GM21723 (cell line): Measurements from ENCODE around the gene PTPRT.

Experiments used
- ATAC-seq: cut with Tn5 transposase; IDR thresholded peaks from one replicate; pipeline ENCODE4 v1.9.1; 2021; ENCODE audit warnings: mild to moderate bottlenecking, moderate library complexity; ENCODE audit not compliant: unreplicated experiment

Gene PTPRT

DNA sequence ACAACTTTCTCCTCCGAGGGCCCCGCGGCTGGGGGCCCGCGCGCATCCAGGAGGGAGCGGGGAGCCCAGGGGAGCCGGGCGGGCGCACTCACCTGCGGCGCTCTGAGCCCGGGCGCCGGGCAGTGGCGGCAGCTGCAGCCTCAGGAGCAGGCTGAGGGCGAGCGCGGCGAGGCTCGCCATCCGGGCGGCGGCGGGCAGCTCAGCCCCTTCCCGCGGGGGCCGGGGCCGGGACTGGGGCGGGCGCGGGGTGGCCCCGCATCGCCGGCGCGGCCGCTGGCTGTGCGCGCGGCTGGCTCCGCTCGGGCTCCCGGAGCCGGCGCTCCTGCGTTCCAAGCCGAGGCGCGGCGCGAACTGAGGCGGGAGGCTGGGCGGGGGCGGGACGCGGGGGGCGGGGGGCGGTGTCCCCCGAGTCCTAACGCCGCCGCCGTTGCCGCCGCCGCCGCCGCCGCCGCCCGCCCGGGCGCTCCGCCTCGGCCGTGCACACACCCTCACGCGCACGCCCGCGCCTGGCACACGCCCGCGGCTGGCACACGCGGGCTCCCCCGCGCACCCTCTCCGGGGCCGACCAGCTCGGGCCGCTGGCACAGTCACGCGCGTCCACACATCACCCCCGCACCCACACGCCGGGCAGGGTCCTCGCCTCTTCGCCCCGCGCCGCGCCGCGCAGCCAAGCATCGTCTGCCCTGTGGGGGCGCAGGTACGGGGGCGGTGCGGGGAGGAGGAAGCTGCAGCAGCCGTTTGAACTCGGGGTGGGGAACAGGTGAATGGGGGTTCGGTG, at the start of gene PTPRT:
PTPRT (minus strand) TSS at position 353 of the 778 bp plus-strand sequence; CDS start at position 180, 173 bp downstream.
- ATAC-seq = no peak

DNA sequence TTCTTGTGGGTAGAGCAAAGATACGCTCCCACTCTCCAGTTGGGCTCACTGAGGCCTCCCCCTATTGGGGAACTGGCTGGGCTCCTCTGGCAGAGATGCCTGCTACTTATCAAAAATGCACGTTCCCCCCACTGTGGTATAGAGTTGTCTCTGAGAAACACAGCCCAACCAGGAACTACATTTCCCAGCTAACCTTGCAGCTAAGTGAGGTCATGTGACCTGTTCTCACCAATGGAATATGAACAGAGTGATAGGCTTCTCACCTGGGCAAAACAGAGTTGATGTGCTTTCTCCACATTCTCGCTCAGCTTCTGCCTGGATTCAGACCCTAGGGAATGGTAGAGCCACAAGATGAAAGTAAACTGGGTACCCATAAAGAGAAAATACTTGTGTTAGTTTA, 49.1 kb upstream of the PTPRT start:
- ATAC-seq = no peak

DNA sequence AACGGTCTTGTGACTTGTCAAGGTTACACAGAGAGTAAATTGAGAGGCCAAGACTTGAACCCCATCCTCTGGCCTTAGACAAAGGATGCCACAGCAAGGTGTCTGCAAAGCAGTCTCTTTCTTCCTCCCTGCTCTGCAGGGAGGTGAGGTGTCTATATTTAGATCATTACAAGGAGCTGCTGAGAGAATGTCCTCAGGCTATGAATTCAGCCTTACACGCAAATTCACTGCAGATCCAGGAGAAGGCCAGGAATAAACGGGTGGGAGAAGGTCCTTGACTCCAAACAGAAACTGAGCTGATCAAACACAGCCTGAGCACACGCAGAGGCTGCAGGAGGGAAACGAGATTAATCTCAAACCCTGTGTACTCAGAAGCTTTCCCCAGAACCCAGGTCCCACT, 48.6 kb upstream of the PTPRT start:
- ATAC-seq = no peak

DNA sequence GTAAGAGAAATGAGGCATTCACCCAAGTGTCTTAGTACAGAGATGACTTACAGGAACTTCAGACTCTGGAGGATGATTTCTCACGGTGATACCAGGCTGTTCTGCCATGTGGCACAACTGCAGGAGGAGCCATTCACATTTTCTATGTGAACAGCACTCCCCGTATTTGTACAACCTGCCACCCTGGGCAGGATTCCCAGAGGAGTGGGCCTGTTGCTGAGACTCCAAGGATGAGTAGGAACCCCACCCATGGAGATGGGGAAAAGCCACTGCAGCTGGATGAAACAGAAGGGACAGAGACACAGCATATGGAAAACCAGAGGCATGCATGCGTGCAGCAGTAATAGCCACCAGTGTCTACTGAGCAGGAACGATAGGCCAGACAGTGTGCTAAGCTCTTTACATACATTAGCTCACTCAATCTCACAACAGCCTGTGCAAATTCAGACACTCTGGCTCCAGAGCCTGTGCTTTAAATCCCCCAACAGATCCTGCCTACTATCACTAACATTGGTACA, 48.0 kb upstream of the PTPRT start:
- ATAC-seq = no peak

DNA sequence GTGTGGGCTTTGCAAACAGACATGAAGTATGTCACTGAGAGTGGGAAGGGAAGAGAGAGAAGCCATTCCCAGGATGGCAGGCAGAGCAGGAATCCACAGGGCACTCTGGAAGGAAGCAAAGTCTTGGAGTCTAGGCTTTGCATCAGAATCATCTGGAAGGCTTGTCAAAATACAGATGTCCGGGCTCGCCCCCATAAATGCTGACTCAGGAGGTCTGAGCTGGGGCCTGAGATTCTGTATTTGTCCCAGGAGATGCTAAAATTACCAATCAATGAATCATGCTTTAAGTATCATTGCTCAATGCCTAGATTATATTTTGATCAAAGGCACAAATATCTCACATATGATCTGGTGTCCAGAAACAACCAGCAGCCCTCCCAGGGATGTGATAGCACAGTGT, 46.3 kb upstream of the PTPRT start:
- no peak for ATAC-seq

DNA sequence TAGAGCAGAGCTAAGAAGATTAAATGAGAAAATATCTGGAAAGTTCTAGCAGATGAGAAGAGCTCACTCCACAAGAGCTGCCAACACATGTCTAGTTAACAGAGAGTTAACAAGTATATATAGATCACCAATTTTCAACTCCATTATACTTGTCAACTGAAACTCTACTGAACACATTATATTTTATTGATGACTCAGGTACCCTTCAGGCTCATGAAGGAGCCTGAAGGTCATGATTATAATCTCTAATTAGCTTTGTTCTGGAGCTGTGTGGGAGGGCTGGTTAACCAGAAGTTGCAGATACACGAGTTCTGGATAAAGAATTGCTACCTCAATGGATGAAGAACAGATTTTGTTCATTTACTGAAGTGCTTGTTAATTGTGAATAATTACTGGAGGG, 42.1 kb upstream of the PTPRT start:
- ATAC-seq = no peak

DNA sequence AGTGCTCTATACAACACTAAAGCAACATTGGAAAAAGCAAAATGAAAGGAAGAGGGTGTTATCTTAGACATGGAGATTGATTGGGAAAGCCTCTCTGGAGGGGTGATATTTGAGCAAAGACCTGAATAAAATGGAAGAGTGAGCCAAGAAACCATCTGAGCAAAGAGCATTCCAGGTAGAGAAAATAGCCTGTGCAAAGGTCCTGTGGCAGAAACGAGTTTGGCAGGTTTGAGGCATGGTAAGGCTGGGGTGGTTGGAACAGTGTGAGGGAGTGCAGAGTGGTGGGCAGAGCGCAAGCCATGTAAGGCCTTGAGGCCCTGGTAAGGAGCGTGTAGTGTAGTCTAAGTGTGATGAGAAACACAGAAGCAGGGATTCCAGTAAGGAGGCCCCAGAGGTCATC, 40.0 kb upstream of the PTPRT start:
- no peak for ATAC-seq

DNA sequence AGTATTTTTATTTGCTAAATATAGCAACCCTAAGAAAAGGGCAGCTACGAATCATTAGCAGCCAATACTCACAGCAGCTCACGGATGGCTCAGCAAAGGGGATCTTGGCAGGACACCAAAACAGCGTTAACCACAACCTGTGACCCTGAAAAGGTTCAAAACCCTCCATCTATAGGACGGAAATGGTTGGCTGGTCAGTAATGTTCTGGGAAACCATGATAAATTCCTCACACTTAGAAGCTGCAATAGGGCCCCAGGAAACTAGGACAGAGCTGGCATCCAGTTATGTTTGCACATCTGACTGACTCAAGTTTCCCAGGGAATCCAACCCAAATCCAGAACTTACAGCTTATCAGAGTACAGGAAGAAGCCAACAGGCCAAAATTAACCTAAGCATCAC, 30.9 kb upstream of the PTPRT start:
- ATAC-seq = no peak

DNA sequence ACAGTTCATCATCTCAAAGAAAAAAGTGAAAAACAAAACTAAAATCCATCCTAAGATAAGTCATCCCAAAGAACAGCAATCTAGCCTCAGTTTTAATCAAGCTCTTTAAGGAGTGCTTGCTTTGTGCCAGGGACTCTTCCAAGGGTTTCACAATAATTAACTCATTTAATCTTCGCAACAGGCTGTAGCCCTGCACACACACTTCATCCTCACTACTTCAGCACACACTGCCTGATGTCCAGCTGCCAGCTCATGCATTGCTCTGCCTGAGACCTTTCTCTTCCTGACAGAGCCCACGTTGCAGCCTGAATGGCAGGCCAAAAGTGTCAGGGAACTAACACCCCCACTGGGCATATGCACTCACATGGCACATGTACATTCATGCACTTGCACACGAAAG, 21.2 kb upstream of the PTPRT start:
- ATAC-seq = no peak

DNA sequence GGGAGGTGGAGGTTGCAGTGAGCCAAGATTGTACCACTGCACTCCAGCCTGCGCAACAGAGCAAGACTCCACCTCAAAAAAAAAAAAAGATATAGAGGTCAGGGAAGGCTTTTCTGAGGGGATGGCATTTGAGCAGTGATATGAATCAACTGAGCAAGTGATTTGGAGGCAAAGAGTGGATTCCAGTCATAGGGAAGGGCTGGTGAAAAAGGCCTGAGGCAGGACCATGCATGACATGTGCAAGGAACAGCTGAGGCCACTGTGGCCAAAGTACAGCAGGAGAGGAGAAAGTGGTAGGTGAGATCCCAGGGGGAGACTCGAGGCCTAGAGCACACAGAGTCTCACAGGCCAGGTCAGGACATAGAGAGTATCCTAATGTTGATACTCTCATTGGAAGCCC, 20.1 kb upstream of the PTPRT start:
- ATAC-seq = no peak

DNA sequence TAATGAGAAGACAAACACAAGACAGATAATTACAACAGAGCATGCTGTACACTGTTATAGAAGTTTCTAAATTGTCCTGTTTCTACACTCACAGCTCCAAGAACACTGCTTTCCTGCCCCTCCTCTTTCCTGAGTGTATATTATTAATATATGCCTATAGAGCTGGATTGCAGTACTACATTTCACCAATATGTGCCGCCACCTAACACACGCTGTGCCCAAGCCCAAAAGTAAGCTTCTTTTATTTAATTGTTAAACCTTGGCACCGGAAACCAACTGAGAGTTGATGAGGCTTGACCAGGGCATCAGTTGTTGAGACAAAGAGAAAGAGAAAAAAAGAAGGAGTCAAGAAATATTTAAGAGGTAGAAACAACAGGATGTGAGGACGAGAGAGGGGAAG, 16.0 kb upstream of the PTPRT start:
- no peak for ATAC-seq

DNA sequence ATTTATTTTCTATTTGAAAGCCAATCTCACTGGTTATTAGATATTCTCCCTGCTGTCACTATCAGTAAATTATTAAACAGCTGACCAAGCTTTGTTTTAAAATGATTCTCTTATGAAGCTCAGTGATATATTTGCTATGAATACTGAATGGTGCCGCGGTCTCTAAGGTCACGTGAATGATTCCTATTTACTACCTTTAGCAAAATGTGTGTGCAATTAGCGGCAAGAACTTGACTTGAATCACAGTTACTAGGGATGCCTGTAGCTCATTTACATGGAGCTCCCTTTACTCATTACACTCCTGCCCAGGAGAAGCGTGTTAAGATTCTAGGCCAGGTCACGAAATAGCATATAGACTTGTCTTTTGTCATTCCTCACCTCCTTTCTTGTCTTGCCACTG, 12.4 kb upstream of the PTPRT start:
- no peak for ATAC-seq

DNA sequence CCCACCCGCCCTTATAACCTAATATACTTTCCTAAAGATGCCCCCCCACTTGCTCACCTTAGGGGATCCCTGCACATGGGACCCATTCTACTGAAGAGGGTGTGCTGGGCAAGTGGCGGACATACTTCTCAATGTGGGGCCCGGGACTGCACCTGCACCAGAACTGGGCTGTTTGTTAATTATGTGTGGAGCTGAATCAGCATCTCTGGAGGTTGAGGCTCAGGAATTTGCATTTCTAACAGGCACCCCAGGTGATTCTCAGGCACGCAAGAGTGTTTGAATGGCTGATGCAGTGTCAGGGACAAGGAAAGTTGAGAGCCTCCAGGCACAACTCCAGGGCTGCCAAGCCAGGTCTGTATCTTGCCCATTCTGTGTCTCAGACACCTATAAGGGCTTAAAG, 8.9 kb upstream of the PTPRT start:
- no peak for ATAC-seq

DNA sequence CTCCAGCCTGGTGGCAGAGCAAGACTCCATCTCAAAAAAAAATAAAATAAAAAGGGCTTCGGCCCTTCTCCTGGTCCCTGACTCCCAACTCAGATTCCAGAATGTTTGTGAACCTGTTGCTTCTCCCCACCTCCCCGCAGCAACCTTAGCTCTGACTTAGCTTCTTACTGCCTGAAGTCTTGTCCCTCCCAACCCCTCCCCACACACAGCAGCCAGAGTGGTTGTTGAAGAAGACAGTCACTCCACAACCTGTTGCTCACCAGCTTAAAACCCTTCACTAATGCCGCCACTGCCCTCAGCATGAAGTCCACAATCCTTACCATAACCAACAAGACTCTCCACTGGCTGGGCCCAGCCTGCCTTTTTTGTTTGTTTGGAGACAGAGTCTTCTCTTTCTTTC, 6.5 kb upstream of the PTPRT start:
- ATAC-seq = no peak

DNA sequence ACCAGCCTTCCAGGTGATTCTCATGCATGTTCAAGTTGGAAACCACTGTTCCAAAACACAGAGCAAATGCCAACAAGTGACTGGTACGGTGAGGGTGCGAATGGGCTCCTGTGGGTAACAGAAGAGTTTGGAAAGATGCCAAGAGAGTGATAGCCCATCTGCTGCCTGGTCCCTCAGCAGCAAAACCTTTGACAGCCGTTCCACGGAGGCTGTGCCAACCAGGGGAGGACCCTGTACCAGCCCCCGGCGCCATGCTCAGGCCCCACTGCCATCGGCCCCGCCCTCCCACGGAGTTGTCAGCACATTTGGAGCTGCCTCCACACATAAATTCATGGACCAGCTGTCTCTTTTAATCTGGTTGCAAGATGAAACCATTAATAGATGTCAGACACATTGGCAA, 4.4 kb upstream of the PTPRT start:
- ATAC-seq = no peak

DNA sequence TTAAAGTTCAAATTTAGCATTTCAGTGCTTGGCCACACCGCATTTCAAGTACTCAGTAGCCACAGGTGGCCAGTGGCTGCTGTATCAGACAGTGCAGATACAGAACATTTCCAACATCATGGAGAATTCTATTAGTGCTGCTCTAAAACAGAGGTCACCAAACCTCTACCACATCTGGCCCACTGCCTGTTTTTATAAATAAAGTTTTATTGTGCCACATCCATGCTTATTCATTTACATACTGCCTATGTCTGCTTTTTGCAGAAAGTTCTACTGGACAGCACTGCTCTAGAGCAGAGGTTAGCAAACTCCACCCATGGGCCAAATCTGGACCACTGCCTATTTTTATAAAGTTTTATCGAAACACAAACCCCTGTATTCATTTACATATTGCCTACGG, 3.7 kb upstream of the PTPRT start:
- ATAC-seq = no peak

DNA sequence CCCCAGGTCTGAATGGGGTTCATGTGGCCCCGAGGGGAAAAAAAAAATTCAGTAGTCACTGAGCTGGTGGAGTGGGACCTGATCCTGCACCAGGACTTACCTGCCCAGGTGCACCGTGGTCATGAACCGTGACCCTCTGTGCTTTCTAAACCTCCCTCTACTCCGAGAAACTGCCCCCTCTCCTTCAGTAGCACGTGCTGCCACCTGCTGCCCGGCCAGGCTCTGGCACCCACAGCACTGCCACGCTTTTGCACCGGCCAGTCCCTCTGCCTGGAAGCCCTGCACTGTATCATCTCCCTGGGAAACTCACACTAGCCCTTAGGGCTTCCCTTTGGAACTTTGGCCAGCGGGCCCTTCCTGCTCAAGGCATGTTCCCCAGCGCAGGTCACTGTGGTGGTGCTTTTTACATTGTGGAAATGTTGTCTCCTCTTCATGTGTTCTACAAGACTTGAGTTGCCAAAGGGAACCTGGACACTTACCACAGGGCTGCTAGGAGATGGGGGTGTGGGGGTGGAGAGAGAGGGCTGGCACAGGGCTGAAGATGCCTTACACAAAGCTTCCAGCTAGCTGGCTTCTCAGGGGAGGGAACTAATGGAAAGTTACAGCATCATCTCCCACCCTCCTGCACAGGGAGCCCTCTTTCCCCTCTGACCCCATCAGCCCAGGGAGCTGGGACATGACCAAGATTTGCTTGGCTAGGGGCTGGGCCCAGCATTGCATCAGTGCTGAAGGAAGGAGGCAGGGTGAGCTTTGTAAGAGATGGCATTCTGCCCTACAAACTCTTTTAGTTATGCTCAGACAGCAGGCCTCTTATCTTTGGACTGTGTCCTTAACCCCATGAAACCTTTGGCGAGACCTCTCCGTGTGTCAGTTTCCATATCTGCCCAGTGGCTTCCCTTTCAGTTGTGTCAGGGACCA, 2.5 kb upstream of the PTPRT start:
- ATAC-seq = no peak

DNA sequence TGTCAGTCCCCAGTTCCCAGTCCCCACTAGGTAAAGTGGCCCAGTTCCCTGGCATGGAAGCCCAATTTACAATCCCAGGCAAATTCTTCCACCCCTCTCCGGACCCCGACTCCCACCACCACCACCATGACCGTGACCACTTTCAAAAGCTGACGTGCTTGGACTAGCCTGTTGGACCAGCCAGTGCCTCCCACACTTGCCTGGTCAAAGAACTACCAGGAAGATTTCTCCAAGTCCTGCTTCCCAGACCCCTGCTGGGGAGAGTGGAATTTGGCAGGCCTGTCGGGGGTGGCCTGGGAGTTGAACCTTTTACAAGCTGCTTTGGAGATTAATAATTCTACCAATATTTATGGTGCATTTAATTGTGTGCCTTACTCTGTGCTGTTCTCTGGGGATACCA, 1.4 kb upstream of the PTPRT start:
- no peak for ATAC-seq

DNA sequence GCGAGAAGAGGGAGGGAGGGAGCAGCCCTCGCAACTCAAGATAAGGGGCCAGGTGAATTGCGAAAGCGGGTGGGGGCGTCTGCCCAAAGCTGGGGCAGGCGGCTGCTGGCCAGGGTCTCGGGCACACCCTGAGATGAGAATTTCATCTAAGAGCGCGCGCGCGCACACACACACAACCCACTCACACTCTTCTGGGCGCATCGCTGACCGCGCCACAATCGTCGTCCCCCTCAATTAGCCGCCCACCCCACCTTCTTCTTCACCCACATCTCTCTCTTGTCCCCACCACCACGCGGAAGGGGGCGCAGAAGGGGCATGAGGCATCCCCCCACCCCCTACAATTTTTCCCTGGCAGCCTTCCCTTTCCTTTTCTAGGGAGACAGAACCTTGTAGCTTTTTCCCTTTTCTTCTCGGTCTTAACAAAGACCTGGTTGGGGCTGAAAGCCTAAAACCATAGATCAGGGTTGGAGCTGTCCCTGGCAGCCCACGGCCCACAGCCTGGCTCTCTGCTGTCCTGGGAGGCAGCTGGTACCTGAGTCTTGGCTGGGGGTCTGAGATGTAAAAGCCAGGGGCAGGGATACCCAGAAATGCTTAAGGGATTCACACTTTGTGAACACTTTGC, 737 bp upstream of the PTPRT start:
- no peak for ATAC-seq

DNA sequence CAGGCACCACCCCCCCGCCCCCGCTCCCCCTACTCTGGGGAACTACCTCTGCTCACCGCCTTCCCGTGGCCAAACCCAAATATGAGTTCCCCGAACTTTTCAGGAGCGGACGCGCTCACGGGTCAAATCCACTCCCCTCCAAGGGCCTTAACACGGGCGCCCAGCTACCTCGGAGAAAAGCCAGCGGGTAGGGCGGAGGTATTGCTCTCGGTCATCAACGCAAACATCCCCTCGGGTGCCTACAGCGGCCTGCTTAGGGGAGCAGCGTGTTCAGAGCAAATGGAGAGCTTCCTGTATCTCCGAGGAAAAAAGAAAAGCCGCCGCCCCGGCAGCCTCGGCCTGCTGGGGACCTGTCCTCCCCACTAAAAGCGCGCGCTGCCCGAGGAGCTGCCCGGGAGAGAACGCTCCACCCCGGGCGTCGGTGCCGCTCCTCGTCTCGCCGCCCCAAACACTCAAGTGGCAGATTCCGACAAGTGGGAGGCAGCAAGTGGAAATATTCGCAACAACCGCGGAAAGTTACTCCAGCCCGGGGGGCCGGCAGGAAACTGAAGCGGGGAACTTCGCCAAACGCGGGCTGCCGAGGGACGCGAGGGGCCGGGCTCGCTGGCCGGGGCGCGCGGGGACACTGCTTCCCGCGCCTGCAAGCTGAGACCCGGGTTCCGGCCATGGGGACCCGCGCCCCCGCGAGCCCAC, 699 bp downstream of the PTPRT start:
- no peak for ATAC-seq

DNA sequence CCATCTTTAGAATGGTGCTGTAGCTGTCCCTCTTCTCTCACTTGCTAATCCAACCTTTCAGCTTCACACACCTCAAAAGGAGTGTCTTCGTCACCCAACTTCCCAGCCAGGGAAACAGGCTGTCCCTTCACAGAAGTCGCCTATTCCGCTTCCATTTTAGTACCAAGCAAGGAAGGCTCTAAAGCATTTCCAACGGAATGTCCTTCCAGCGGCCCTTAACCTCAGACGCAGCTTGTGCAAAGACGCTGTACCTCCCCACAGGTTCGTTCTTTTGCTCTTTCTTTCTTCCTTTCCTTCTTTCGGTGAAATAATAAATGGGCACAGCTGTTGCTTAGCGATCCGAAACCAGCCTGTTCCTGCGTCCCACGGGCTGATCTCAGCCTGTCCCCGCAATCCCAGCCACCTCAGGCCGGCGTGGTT, 1.5 kb downstream of the PTPRT start:
- no peak for ATAC-seq
